A673 (cell line): ENCODE measurements around the gene RHOF. TPM values are rescaled to one million over a fixed set of nuclear protein-coding genes. Genes with fewer than 3 reads are reported as not detected.

Experiments used
- BruUV-seq: library from RNA; stranded (reverse); fragments of 400-500 nt; replicated peaks from 2 replicates; lab custom pipeline; 2021; lab: Mats Ljungman, UMichigan
- CTCF ChIA-PET: fragments of 300-600 bp; sonication (Branson Sonifier 250); formaldehyde crosslinking; loops from one replicate; lab custom pipeline; 2022; ENCODE audit warnings: antibody characterized with exemption; lab: Charles Lee
- POLR2A ChIA-PET: fragments of 300-600 bp; sonication (Branson Sonifier 250); formaldehyde crosslinking; loops from one replicate; lab custom pipeline; 2022; ENCODE audit warnings: antibody characterized with exemption; ENCODE audit not compliant: low non-redundant PET; lab: Charles Lee
- DNase-seq: peaks from one replicate; pipeline ENCODE4 v3.0.0-alpha.2; 2015; ENCODE audit warnings: low spot score
- H3K27ac ChIP-seq: fragments of 200-600 bp; sonication (generic); 2 replicates; pipeline ENCODE4 v1.5.1; 2016; ENCODE audit warnings: mixed run types, low read depth, mild to moderate bottlenecking, mixed read lengths, antibody characterized with exemption, low read length; ENCODE audit not compliant: poor library complexity, severe bottlenecking
- H3K27me3 ChIP-seq: fragments of 200-600 bp; sonication (generic); replicated peaks from 2 replicates; pipeline ENCODE4 v1.6.1; 2017; ENCODE audit warnings: mixed run types, low read depth, mild to moderate bottlenecking, mixed read lengths, antibody characterized with exemption, low read length; ENCODE audit not compliant: insufficient read depth, poor library complexity
- H3K36me3 ChIP-seq: fragments of 200-600 bp; sonication (generic); 2 replicates; pipeline ENCODE4 v1.6.1; 2016; ENCODE audit warnings: mixed run types, mild to moderate bottlenecking, mixed read lengths, antibody characterized with exemption, low read length; ENCODE audit not compliant: insufficient read depth, poor library complexity, severe bottlenecking
- H3K4me1 ChIP-seq: fragments of 200-600 bp; sonication (generic); 2 replicates; pipeline ENCODE4 v1.6.1; 2017; ENCODE audit warnings: mixed run types, mild to moderate bottlenecking, mixed read lengths, antibody characterized with exemption, low read length; ENCODE audit not compliant: insufficient read depth, poor library complexity, severe bottlenecking
- H3K4me3 ChIP-seq: fragments of 200-600 bp; sonication (generic); 2 replicates; pipeline ENCODE4 v1.5.1; 2016; ENCODE audit warnings: low read depth, mixed run types, mild to moderate bottlenecking, mixed read lengths, low read length; ENCODE audit not compliant: poor library complexity, severe bottlenecking
- H3K9me3 ChIP-seq: fragments of 200-600 bp; sonication (generic); 2 replicates; pipeline ENCODE4 v1.6.1; 2016; ENCODE audit warnings: mixed run types, low read depth, mild to moderate bottlenecking, mixed read lengths, antibody characterized with exemption, low read length; ENCODE audit not compliant: poor library complexity, severe bottlenecking
- CTCF ChIP-seq: fragments of 300-800, 200-600 bp; sonication (generic); conservative IDR thresholded peaks from 2 replicates; pipeline ENCODE4 v1.5.1; 2017; ENCODE audit warnings: low read depth, mild to moderate bottlenecking, antibody characterized with exemption, low read length, moderate library complexity, mixed read lengths
- EZH2 ChIP-seq: fragments of 200-600 bp; sonication (generic); IDR thresholded peaks from 2 replicates; pipeline ENCODE4 v1.6.1; 2017; ENCODE audit warnings: borderline replicate concordance, low read depth, mild to moderate bottlenecking, mixed read lengths, antibody characterized with exemption, low read length; ENCODE audit not compliant: poor library complexity, severe bottlenecking
- intact Hi-C: fragments of 100-400 bp; cut with micrococcal nuclease; formaldehyde crosslinking; loops from one replicate; pipeline ENCODE4 v1.10.0; 2022; ENCODE audit not compliant: unreplicated experiment
- total RNA-seq: library from RNA; stranded (reverse); gene quantifications from 2 replicates; pipeline ENCODE4 v1.2.3, GENCODE V29; 2021

The RHOF gene
- total RNA-seq, 1 experiment from 2014 or later, result 21.1 TPM

GRCh38 chr12:121783766-121784165 is 9.7 kb downstream of the RHOF start:
- no peak overlapping the region for H3K27ac ChIP-seq
- POLR2A ChIA-PET, result no interaction called here

GRCh38 chr12:121781998-121782979 is 11.2 kb downstream of the RHOF start:
- intact Hi-C loops, result no loop called here
- Histone ChIP-seq H3K27me3 (no peaks in the 10 kb centered on the region), H3K4me1 (peaks cover 15% of the 10 kb centered on the region), H3K4me3 (peak overlapping the region; percentile 10), H3K9me3 (no peaks in the 10 kb centered on the region), H3K27ac (peak overlapping the region; percentile 72), H3K36me3 (peaks cover 4% of the 10 kb centered on the region)
- TF ChIP-seq EZH2 (no peak), CTCF (no peak)
- no TSS peak for BruUV-seq
- CTCF ChIA-PET, result interaction anchor here (0.8 to 1.7 kb wide), 3 partner anchors 10 to 12 kb away, joined by 3 to 17 read pairs (median 3); no protein-coding TSS in a partner anchor
- POLR2A ChIA-PET, result interaction anchor here (0.6 kb wide), 2 partner anchors 21 to 28 kb away, joined by 3 read pairs; no protein-coding TSS in a partner anchor
- no peak for DNase-seq

More at GRCh38 chr12:121783766-121784165, 9.7 kb downstream of the RHOF start:
- Histone ChIP-seq H3K4me1 (peaks cover 15% of the 10 kb centered on the region), H3K9me3 (no peaks in the 10 kb centered on the region), H3K36me3 (peaks cover 4% of the 10 kb centered on the region), H3K27me3 (no peaks in the 10 kb centered on the region), H3K4me3 (no peak overlapping the region)
- TF ChIP-seq EZH2, result no peak
- no peak for TF ChIP-seq CTCF
- intact Hi-C loops, result no loop called here
- DNase-seq, result no peak
- CTCF ChIA-PET, result interaction anchor here (1.2 kb wide), 1 partner anchor 10 kb away, joined by 3 read pairs; no protein-coding TSS in a partner anchor
- BruUV-seq, result no TSS peak

GRCh38 chr12:121781484-121781997 is 11.9 kb downstream of the RHOF start:
- DNase-seq, result peak; percentile 79
- Histone ChIP-seq H3K27ac (peak overlapping the region; percentile 72), H3K9me3 (no peaks in the 10 kb centered on the region), H3K4me3 (peak overlapping the region; percentile 10), H3K4me1 (peaks cover 15% of the 10 kb centered on the region), H3K36me3 (peaks cover 4% of the 10 kb centered on the region), H3K27me3 (no peaks in the 10 kb centered on the region)
- BruUV-seq, result no TSS peak
- intact Hi-C loops, result no loop called here
- TF ChIP-seq EZH2, result no peak
- TF ChIP-seq CTCF, result no peak
- POLR2A ChIA-PET, result interaction anchor here (0.6 kb wide), 2 partner anchors 21 to 29 kb away, joined by 3 read pairs; no protein-coding TSS in a partner anchor
- CTCF ChIA-PET, result interaction anchor here (1.7 kb wide), 1 partner anchor 13 kb away, joined by 17 read pairs; no protein-coding TSS in a partner anchor
